ENCODE measurements around the gene DEPP1.
"Not testable (repeated sequence)": the region's sequence is repeated elsewhere in the genome, so short reads cannot be mapped to it uniquely, and the experiment has no call there.

Gene DEPP1
- long read RNA-seq, result 0 reads

GRCh38 chr10:44978570-44979280 is at the start of gene DEPP1:
TSS of gene DEPP1 (minus strand) at chr10:44978809. CDS start at chr10:44978030, 779 bp downstream.
- no peak for TF ChIP-seq REST (IDR thresholded peaks at IDR 0.05; ENCODE audit: insufficient replicate concordance, low read depth)
- TF ChIP-seq GABPA (IDR thresholded peaks at IDR 0.05; ENCODE audit: low read depth), result no peak
- TF ChIP-seq SPI1 (IDR thresholded peaks at IDR 0.05; ENCODE audit: borderline replicate concordance, low read depth), result no peak
- TF ChIP-seq CTCF (IDR thresholded peaks at IDR 0.05; ENCODE audit: insufficient read depth, low read length), result no peak
- no peak for TF ChIP-seq POLR2AphosphoS5 (IDR thresholded peaks at IDR 0.05; ENCODE audit: low read depth)
- Histone ChIP-seq H3K27ac (replicated peaks) (no peak within 1 kb of the TSS), H3K4me3 (replicated peaks; ENCODE audit: insufficient read depth, low read length) (no peak within 1 kb of the TSS), H3K27me3 (ENCODE audit: insufficient read depth, poor library complexity, severe bottlenecking) (no peaks in the 10 kb centered on the region)
- DNase-seq (ENCODE audit: low read depth in 1 of 2, low spot score in 1 of 2), result no peak

GRCh38 chr10:45023426-45023825 is 44.8 kb upstream of the DEPP1 start:
- TF ChIP-seq CTCF (IDR thresholded peaks at IDR 0.05; ENCODE audit: insufficient read depth, low read length), result no peak
- no peak for TF ChIP-seq POLR2AphosphoS5 (IDR thresholded peaks at IDR 0.05; ENCODE audit: low read depth)
- no peak for TF ChIP-seq SPI1 (IDR thresholded peaks at IDR 0.05; ENCODE audit: borderline replicate concordance, low read depth)
- no peaks in the 10 kb centered on the region for H3K27me3 ChIP-seq (ENCODE audit: insufficient read depth, poor library complexity, severe bottlenecking)
- H3K4me3 ChIP-seq (replicated peaks; ENCODE audit: insufficient read depth, low read length), result no peak overlapping the region
- H3K27ac ChIP-seq (replicated peaks), result no peak overlapping the region
- no peak for DNase-seq (ENCODE audit: low read depth in 1 of 2, low spot score in 1 of 2)

- H3K27ac ChIP-seq (replicated peaks), result no peak overlapping the region
- no peak for DNase-seq (ENCODE audit: low read depth in 1 of 2, low spot score in 1 of 2)
- TF ChIP-seq GABPA (IDR thresholded peaks at IDR 0.05; ENCODE audit: low read depth) (no peak), SPI1 (IDR thresholded peaks at IDR 0.05; ENCODE audit: borderline replicate concordance, low read depth) (no peak), CTCF (IDR thresholded peaks at IDR 0.05; ENCODE audit: insufficient read depth, low read length) (no peak), POLR2AphosphoS5 (IDR thresholded peaks at IDR 0.05; ENCODE audit: low read depth) (no peak), REST (IDR thresholded peaks at IDR 0.05; ENCODE audit: insufficient replicate concordance, low read depth) (no peak)
Measured at GRCh38 chr10:45015590-45015989, 37.0 kb upstream of the DEPP1 start.

GRCh38 chr10:45014557-45014956 is 35.9 kb upstream of the DEPP1 start:
- DNase-seq (ENCODE audit: low read depth in 1 of 2, low spot score in 1 of 2); H3K27ac ChIP-seq (replicated peaks); H3K4me3 ChIP-seq (replicated peaks; ENCODE audit: insufficient read depth, low read length); H3K27me3 ChIP-seq (ENCODE audit: insufficient read depth, poor library complexity, severe bottlenecking): not testable (repeated sequence)

More at GRCh38 chr10:45015590-45015989, 37.0 kb upstream of the DEPP1 start:
- Histone ChIP-seq H3K4me3 (replicated peaks; ENCODE audit: insufficient read depth, low read length) (no peak overlapping the region), H3K27me3 (ENCODE audit: insufficient read depth, poor library complexity, severe bottlenecking) (no peaks in the 10 kb centered on the region)

Measured in HL-60 (cell line).